GM19372 (cell line): ENCODE data around the gene CDH15.
A peak's percentile ranks its signal among the peaks of the same experiment; 100 is the strongest.

ENCODE experiments used
- ATAC-seq: cut with Tn5 transposase; IDR thresholded peaks from one replicate; pipeline ENCODE4 v1.9.1; 2021; ENCODE audit warnings: mild to moderate bottlenecking, low read depth, moderate library complexity; ENCODE audit not compliant: unreplicated experiment

Gene CDH15, protein sequence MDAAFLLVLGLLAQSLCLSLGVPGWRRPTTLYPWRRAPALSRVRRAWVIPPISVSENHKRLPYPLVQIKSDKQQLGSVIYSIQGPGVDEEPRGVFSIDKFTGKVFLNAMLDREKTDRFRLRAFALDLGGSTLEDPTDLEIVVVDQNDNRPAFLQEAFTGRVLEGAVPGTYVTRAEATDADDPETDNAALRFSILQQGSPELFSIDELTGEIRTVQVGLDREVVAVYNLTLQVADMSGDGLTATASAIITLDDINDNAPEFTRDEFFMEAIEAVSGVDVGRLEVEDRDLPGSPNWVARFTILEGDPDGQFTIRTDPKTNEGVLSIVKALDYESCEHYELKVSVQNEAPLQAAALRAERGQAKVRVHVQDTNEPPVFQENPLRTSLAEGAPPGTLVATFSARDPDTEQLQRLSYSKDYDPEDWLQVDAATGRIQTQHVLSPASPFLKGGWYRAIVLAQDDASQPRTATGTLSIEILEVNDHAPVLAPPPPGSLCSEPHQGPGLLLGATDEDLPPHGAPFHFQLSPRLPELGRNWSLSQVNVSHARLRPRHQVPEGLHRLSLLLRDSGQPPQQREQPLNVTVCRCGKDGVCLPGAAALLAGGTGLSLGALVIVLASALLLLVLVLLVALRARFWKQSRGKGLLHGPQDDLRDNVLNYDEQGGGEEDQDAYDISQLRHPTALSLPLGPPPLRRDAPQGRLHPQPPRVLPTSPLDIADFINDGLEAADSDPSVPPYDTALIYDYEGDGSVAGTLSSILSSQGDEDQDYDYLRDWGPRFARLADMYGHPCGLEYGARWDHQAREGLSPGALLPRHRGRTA

DNA sequence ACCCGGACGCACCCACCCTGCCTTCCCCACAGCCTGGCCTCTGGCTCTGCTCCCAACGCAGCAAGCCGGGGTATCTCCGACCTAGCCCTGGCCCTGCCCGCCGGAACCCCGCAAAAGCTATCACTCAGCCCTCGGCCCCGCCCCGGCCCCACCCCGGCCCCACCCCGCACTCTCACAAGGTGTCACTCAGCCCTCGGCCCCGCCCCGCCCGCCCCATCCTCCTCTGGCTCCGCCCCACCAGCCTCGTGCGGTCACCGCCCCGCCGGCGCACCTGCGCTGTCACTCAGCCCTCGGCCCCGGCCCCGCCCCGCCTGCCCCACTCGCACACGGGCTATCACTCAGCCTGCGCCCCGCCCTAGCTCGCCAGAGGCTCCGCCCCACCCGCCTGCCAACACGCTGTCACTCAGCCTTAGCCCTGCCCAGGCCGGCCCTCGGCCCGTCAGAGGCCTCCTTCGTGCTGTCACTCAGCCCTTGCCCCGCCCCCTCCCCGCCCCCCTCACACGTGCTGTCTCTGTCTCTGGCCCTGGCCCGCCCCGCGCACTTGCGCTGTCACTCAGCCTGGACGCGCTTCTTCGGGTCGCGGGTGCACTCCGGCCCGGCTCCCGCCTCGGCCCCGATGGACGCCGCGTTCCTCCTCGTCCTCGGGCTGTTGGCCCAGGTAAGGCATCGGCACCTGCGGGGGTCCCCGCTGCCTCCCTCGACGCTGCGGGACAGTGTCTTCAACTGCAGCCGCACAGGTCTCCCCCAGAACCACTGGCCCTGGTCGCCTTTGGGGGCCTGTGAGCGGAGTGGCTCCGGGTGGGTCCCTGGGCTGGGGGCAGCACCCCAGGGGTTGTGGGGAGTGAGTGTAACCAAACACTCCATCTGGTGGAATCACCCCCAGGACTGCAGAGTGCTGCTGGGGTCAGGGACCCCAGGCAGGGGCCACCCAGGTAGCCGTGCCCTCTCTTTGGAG, at the start of gene CDH15:
TSS of gene CDH15 (plus strand) at position 533 of the 955 bp plus-strand sequence. CDS start at position 617, 84 bp downstream.
- ATAC-seq: peak; percentile 78

DNA sequence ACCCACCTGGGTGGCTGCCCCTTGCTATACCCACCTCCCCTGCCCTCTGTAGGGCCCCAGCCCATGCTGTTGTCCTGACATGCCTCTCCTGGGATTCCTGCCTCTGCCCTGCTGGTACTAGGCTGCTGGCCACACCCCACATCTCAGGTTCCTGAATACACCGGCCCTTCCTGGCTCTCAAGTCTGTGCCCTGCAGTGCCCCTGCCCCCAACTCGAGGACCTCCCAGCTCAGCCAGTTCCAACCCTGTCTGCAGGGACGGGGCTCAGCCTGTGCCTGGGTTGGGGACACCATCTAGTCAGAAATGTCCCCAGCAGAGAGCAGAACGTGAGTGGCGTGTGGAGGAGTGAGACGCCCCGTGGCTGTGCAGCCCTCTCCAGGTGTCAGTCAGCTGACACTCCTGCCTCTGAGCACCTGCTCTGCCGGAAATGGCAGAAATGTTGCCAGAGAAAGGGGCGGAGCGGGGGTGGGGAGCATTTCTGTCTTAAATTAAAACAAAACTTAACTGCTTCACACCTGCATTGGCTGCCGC, 49.2 kb upstream of the CDH15 start:
- no peak for ATAC-seq

DNA sequence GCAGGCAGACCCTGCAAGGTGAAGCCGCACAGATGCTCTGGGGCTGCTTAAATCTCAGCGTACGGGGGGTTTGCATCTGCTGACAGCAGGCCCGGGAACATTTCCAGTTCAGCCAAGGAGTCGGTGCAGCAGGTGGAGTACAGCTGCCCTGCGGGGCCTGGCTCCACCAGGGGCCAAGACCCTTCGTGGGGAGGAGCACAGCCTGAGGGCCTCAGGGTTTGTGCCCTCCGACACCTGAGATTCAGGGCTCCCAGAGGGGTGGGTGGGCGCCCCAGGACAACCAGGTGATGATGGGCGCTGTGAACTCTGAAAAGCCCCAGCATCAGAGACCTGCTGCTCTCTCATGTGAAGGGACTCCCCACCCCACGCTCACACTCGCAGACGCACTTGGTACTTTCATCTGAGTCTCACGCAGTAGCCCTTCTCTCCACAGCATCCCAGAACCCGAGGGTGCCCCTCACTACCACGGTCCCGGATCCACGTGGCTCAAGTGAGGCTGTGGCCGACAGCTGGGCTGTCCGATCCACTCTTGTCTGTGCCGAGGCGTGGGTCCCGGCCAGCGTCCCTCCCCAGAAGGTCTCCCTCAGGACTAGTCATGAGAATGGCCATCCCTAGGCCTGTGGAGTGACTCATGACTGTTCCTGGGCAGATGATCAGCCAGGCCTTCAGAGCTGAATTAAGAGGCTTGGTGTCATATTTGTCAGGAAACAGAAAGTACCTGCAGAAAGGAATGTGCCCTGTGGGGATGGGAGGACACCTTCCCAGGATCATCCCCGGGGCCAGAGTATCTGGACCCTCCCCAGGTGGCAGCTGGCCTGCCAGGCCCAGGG, 48.3 kb upstream of the CDH15 start:
- ATAC-seq: no peak

DNA sequence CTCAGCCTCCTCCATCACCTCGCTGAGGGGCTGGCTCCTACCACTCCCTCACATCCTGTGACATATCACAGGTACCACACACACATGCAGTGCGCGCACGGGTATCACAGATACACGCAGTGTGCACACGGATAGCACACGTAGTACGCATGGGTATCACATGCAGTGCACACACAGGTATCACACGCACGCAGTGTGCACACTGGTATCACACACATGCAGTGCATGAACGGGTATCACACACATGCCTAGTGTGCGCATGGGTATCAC, 47.8 kb upstream of the CDH15 start:
- no peak for ATAC-seq

DNA sequence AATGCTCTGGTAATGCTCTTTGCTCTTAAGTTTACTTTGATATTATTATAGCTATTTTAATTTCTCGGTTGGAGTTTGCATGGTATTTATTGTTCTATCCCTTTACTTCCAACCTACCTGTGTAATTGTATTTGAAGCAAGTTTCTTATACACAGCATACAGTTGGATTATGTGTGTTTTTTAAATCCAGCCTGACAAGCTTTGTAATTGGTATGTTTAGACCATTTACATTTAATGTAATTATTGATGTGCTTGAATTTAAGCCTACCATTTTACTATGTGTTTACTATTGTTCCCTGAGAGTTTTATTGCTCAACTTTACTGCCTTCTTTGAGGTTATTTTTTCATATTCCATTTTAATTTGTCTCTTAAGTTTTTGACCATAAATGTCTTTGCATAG, 42.2 kb upstream of the CDH15 start:
- ATAC-seq: no peak

DNA sequence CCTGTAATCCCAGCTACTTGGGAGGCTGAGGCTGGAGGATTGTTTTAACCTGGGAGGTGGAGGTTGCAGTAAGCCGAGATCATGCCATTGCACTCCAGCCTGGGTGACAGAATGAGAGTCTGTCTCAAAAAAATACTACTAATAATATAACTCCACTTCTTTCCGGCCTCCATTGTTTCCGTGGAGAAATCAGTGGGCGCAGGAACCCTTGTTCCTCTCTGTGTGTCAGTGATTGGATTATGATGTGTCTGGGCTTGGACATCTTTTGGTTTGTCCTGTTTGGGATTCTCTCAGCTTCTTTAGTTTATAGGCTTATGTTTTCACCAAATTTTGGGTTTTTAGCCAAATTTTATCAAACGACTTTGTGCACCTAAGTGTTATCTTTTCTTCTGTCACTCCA, 41.1 kb upstream of the CDH15 start:
- no peak for ATAC-seq

DNA sequence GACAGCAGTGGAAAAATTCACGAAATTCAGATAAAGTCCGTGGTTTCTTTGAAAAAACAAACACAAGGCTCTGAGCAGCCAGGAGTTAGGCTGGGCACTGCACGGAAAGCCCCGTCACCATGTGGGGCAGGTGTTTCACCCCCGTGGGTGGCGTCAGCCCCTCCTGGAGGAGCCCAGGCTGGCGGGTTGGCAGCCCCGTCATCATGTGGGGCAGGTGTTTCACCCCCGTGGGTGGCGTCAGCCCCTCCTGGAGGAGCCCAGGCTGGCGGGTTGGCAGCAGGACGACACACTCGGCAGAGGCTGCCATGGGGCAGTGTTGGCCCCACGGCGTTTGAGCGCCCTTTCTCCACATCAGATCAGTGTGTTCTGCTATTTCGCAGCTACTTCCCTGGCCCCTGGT, 39.8 kb upstream of the CDH15 start:
- no peak for ATAC-seq

DNA sequence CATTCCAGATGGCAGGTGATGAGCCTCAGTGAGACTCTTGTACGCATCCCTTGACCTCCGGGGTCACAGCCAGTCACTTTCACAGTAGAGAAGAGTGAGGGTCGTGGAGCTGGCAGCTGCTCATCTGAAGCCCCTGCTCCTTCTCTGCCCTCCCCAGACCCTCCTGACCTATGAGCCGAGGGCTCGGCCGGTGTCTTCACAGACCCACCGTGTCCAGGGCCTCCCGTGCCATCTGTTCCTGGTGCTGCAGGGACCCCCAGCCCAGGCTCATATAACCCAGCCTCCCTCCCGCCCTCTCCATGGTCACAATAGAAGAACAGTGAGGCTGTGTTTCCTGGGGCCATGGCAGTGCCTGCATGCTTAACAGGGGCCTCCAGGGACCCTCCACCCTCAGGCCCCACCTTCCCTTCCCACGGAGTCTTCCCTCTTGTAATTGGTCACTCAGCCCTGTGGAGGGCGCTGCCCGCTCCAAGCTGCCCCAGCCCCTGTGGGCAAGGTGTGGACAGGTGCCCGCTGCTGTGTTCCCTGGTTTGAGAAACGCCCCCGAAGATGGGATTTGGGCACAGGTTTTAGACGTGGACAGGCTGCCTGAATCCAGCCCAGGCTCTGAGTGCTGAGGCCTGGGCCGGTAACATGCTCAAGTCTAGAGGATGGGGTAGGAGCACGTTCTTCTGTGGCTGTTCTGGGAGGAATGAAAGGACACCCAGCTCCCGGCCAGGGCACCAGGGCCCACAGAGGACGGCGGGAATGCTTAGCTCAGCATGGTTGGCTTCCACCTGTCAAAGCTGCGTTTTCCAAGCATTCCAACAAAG, 39.1 kb upstream of the CDH15 start:
- no peak for ATAC-seq

DNA sequence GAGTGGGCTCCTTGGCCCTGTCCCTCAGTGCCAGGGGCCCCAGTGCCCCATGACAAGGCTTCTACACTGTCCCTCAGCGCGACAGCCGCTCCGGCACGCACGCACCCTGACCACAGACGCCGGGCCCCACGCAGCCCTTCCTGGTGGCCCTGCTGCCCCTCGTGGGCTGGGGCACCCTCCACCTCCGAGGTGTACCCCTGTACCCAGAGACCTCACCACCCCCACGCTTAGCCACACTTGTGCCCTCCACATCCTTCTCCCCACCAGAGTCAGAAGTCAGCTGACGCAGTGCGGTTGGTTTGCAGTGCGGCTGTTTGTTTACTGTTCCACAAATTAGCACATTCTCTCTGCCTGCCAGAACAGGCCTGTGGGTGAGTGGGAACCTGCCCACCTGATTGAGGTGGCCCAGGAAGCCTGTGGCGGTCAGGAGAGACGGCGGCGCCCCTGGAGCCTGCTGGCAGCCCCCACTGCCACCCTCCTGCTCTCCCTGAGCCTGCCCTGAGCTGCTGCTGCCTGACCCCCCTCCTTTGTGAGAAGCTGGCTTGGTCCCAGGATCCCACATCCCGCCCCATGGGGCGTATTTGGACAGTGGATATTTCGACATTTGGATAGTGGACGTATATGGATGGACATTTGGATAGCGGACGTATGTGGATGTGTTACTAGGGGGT, 38.0 kb upstream of the CDH15 start:
- no peak for ATAC-seq

DNA sequence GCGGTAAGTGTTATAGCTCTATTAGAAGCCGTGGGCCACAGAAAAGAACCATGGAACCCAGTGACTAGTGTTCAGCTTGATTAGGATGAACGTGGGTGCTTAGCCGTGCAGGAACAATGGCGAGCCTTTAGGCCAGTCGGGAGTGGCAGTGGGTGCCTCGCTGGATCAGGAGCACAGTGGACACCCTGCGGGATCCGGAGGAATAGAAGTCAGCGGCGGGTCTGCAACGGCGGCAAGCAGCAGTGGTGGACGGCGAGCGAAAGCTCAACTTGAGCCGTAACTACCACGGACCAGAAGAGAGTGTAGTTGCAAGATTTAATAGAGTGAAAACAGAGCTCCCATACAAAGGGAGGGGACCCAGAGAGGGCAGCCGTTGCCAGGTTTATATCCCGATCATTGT, 37.3 kb upstream of the CDH15 start:
- ATAC-seq: no peak

DNA sequence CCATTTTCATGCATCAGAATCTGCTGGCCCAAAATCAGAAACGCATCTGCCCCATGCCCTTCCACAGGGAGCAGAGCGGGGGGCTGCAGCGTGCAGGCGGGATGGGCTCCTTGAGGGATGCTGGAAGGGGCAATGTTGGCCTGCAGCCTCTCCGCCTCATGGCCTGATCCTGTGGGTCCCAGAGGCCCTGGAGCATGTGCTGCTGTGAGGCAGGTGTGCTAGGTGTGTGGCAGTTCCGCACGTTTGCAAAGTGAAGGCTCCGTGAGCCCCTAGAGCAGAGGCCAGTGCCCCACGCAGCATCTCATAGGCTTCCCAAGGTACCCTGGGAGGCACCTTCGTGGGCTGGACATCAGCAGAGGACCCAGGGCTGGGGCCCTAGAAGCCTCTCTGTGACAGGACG, 36.4 kb upstream of the CDH15 start:
- ATAC-seq: no peak

DNA sequence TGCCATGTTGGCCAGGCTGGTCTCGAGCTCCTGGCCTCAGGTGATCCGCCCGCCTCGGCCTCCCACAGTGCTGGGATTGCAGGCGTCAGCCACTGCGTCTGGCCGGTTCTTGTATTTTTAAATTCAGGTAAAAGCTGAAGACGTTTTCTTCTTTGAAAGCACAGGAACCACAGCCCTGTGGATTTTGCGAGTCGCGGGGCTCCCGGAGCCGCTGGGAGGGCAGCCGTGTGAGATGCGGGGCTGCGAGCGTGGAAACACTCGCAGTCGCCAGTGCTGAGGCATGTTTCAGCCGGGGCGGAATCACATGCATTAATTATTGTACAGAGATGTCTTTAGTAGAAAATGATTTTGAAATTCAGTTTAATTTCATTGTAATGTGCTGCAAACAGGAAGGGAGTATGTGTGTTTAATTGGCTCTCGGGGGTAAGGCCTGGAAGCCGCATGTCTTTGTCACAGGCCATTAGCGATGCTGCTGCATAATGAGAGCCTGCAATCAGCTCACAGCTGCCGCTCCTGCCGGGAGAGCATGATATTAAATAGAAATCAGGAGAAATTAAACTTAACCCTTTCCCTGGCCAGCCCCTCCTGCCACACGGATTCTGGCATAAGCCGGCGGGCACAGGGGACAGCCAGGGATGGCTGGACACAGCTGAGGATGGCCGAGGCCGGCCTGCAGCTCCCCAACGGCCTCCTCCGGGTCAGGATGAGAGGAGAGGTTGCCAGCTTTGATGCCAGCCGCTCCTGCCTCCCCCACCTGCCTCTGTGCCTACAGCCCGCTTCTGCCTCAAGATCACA, 35.4 kb upstream of the CDH15 start:
- no peak for ATAC-seq

DNA sequence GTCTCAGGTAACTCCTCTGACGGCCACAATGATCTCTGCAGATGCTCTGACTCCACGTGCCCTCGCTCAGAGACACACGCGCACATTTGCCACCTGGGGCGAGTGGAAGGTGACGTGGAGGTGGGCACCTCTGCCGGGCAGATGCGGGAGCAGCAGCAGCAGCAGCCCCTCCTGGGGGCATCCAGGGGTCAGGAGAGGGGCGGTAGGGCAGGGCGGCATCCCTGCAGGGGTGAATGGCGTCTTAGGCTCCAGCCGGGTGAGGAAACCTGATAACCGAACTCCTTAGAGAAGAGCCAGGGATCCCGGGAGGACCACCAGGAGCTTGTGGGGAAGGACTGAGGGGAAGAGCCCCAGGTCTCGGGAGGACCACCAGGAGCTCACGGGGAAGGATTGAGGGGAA, 34.6 kb upstream of the CDH15 start:
- no peak for ATAC-seq

DNA sequence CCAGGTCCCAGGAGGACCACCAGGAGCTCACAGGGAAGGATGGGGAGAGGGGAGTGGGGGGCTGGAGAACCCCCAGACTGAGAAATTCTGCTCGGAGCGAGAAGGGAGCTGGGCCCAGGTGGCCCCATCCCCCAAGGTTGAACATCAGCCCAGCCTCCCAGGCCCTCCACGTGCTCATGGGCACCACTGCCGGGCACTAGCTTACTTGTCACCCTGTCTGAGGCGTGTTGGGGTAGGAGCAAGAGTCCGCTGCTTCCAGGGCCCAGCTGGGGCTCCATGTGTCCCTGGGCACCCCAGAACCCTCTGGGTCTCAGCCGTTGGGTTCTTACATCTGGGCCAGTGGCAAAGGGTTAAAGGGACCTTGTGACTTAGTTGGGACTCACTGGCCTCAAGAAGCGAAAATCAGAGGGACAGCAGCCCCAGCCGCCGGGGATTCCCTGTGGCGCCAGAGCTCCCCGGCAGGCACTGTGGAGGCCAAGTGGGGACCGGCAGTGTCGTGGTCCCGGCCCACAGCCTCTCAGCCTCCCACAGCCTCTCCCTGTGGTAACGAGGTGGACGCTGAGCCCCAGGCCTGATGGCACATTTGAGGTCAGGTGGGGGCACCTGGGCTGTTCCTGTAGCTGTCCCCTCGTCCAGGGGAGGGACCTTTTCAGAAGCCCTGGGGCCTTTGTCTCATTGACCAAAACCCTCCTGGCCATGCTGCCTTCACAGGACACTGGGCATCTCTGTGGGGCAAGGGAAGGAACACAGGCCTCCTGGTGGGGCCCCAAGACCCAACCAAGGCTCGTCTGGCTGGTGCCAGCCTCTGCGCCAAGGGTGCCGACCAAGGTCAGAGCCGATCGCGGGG, 33.7 kb upstream of the CDH15 start:
- ATAC-seq: no peak

DNA sequence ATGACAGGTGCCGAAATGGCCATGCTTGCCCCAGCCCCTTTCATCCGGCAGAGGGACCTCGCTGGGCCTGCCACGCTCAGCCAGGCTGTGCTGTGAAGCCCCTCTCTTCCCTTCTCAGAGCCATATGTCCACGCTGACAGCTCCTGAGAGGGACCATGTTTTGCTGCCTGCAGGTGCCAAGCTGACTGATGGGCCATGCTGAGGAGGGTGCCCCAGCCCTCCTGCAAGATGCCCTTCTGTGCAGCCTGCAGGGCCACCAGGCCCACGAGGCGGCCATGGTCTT, 33.1 kb upstream of the CDH15 start:
- no peak for ATAC-seq

DNA sequence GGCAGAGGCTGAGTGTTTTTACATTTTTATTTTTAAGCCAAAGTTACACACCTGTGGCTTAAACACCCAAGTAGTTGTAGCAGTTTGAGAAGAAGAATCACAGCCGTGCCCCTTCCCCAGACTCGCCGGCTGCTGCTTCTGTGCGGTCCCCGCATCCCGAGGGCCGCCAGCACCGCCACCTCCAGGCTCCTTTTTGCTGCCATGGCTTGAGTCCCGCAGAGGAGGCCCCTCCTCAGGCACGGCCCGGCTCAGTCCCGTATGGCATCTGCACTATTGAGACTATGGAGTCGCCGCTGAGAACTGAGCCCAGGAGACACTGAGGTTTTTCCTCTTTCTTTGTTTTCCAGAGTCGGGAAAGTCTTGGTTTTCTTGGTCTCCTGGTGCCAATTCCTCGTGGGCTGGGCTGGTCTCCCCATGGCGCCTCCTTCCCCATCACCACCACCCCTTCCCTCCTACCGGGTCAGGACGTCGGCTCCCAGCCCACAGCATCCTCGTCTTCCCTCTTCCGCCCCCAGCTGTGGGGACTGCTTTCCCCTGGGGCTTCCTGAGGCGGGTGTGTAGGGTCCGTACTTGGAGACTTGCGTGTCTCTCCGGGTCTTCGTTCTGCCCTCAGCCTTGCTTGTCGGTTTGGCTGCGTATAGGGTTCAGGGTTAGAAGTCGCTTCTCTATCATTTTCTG, 32.6 kb upstream of the CDH15 start:
- ATAC-seq: no peak
